Pons (tissue), 1 donor: ENCODE measurements around the gene PTTG1IP2.

Experiments used
- DNase-seq: peaks from one replicate; pipeline ENCODE4 v3.0.0-alpha.2; 2016; ENCODE audit warnings: low spot score

PTTG1IP2 gene

GRCh38 chr7:90483251-90483650 is 13.8 kb downstream of the PTTG1IP2 start:
- DNase-seq = no peak

- DNase-seq = no peak
Measured at GRCh38 chr7:90484706-90485105, 15.3 kb downstream of the PTTG1IP2 start.

- DNase-seq = no peak
Measured at GRCh38 chr7:90485734-90486316, 16.4 kb downstream of the PTTG1IP2 start.

GRCh38 chr7:90487808-90488207 is 18.4 kb downstream of the PTTG1IP2 start:
- DNase-seq = no peak

- no peak for DNase-seq
Measured at GRCh38 chr7:90488220-90488619, 18.8 kb downstream of the PTTG1IP2 start.

- DNase-seq = no peak
Measured at GRCh38 chr7:90492250-90492649, 22.8 kb downstream of the PTTG1IP2 start.

- DNase-seq = no peak
Measured at GRCh38 chr7:90495241-90495640, 25.8 kb downstream of the PTTG1IP2 start.

- no peak for DNase-seq
Measured at GRCh38 chr7:90502539-90502938, 33.1 kb downstream of the PTTG1IP2 start.

GRCh38 chr7:90503367-90503766 is 33.9 kb downstream of the PTTG1IP2 start:
- DNase-seq = no peak

- no peak for DNase-seq
Measured at GRCh38 chr7:90507692-90508091, 38.3 kb downstream of the PTTG1IP2 start.

GRCh38 chr7:90511776-90512175 is 42.3 kb downstream of the PTTG1IP2 start:
- no peak for DNase-seq

- DNase-seq = no peak
Measured at GRCh38 chr7:90512821-90513254, 43.4 kb downstream of the PTTG1IP2 start.

GRCh38 chr7:90516257-90516656 is 46.8 kb downstream of the PTTG1IP2 start:
- no peak for DNase-seq

GRCh38 chr7:90518630-90519029 is 49.2 kb downstream of the PTTG1IP2 start:
- no peak for DNase-seq

- DNase-seq = no peak
Measured at GRCh38 chr7:90520484-90520883, 51.0 kb downstream of the PTTG1IP2 start.

- no peak for DNase-seq
Measured at GRCh38 chr7:90530263-90530662, 60.8 kb downstream of the PTTG1IP2 start.

- DNase-seq = no peak
Measured at GRCh38 chr7:90532231-90532929, 62.9 kb downstream of the PTTG1IP2 start.

- DNase-seq = peak; percentile 14
Measured at GRCh38 chr7:90536449-90536848, 67.0 kb downstream of the PTTG1IP2 start.

GRCh38 chr7:90538405-90538804 is 69.0 kb downstream of the PTTG1IP2 start:
- DNase-seq = no peak

GRCh38 chr7:90540406-90540805 is 71.0 kb downstream of the PTTG1IP2 start:
- no peak for DNase-seq

- no peak for DNase-seq
Measured at GRCh38 chr7:90551036-90551435, 81.6 kb downstream of the PTTG1IP2 start.

GRCh38 chr7:90552521-90552920 is 83.1 kb downstream of the PTTG1IP2 start:
- DNase-seq = no peak

GRCh38 chr7:90560730-90561129 is 91.3 kb downstream of the PTTG1IP2 start:
- no peak for DNase-seq
